OCI-LY1 (cell line): Measurements from ENCODE around the gene IFNGR1.

ENCODE experiments used
- H2AFZ ChIP-seq: fragments of 200-600 bp; sonication (generic), shearing (Covaris generic); 2 replicates; pipeline ENCODE4 v1.6.0; 2014; ENCODE audit warnings: antibody characterized with exemption, mild to moderate bottlenecking, low read length
- H3F3A ChIP-seq: fragments of 200-600 bp; sonication (generic), shearing (Covaris generic); 2 replicates; pipeline ENCODE4 v1.6.0; 2014; ENCODE audit warnings: mild to moderate bottlenecking, antibody characterized with exemption, low read length, moderate library complexity; ENCODE audit not compliant: insufficient read depth
- H3K27ac ChIP-seq: fragments of 200-600 bp; sonication (generic); 2 replicates; pipeline ENCODE4 v1.5.1; 2014; ENCODE audit warnings: low read length, mixed run types, mild to moderate bottlenecking, low read depth; ENCODE audit not compliant: poor library complexity, severe bottlenecking
- H3K27me3 ChIP-seq: fragments of 200-600 bp; sonication (generic); 2 replicates; pipeline ENCODE4 v1.6.0; 2014; ENCODE audit warnings: antibody characterized with exemption, mild to moderate bottlenecking, low read length, moderate library complexity; ENCODE audit not compliant: insufficient read depth
- H3K36me3 ChIP-seq: fragments of 200-600 bp; sonication (generic); 2 replicates; pipeline ENCODE4 v1.6.1; 2014; ENCODE audit warnings: mild to moderate bottlenecking, antibody characterized with exemption, low read length, moderate library complexity, mixed read lengths; ENCODE audit not compliant: insufficient read depth
- H3K4me1 ChIP-seq: fragments of 200-600 bp; sonication (generic); 2 replicates; pipeline ENCODE4 v1.5.1; 2014; ENCODE audit warnings: mild to moderate bottlenecking, low read length, moderate library complexity; ENCODE audit not compliant: insufficient read depth, severe bottlenecking
- H3K4me2 ChIP-seq: fragments of 200-600 bp; sonication (generic), shearing (Covaris generic); 2 replicates; pipeline ENCODE4 v1.6.1; 2014; ENCODE audit warnings: low read length
- H3K4me3 ChIP-seq: fragments of 200-600 bp; sonication (generic); 2 replicates; pipeline ENCODE4 v1.5.1; 2014; ENCODE audit warnings: low read length, low read depth, mild to moderate bottlenecking, mixed read lengths; ENCODE audit not compliant: poor library complexity, severe bottlenecking
- H3K79me2 ChIP-seq: fragments of 200-600 bp; shearing (Covaris generic); 2 replicates; pipeline ENCODE4 v1.6.1; 2016; ENCODE audit warnings: mixed run types, low read length, mixed read lengths; ENCODE audit not compliant: insufficient read depth
- H3K9ac ChIP-seq: fragments of 200-600 bp; sonication (generic), shearing (Covaris generic); 2 replicates; pipeline ENCODE4 v1.6.1; 2014; ENCODE audit warnings: mild to moderate bottlenecking, low read length, mixed read lengths
- H3K9me2 ChIP-seq: fragments of 200-600 bp; sonication (generic), shearing (Covaris generic); 2 replicates; pipeline ENCODE4 v1.6.1; 2014; ENCODE audit warnings: low read depth, mild to moderate bottlenecking, low read length, mixed read lengths
- H3K9me3 ChIP-seq: fragments of 200-600 bp; shearing (Covaris generic); 2 replicates; pipeline ENCODE4 v1.6.1; 2014; ENCODE audit warnings: low read length, mixed read lengths
- H4K20me1 ChIP-seq: fragments of 200-600 bp; sonication (generic), shearing (Covaris generic); 2 replicates; pipeline ENCODE4 v1.6.0; 2016; ENCODE audit warnings: mild to moderate bottlenecking, low read length; ENCODE audit not compliant: insufficient read depth
- EZH2 ChIP-seq: fragments of 200-600 bp; sonication (generic), shearing (Covaris generic); IDR thresholded peaks from 2 replicates; pipeline ENCODE4 v1.8.0; 2017; ENCODE audit warnings: borderline replicate concordance, mixed run types, mild to moderate bottlenecking, antibody characterized with exemption, low read length, moderate library complexity, mixed read lengths
- TF ChIP-seq, protein P1 (sequence below): fragments of 200-600 bp; sonication (generic), shearing (Covaris generic); IDR thresholded peaks from 2 replicates; pipeline ENCODE4 v1.5.1; 2017; ENCODE audit warnings: mild to moderate bottlenecking, antibody characterized with exemption, low read length, moderate library complexity, mixed read lengths

Gene IFNGR1

DNA sequence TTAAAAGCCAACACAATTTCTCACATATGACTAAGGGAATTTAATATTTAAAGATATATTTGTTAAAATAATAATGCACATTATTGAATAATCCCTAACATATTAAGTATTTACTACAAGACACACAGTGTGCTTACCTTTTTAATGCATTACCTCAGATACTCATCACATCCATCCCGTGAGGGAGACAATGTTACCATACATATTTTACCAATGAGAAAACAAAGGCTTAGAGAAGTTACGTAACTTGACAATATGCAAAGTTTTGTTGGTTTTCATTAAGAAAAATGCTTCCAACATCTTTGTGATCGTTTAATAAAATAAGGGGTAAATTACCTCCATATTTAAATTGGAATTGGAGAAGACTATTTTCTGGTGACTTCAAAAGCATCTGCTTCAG is 4.3 kb downstream of the IFNGR1 start:
- no peak overlapping the region for H3K27ac ChIP-seq
- H4K20me1 ChIP-seq: no peaks in the 10 kb centered on the region
- peaks cover 42% of the 10 kb centered on the region for H3K79me2 ChIP-seq
- peaks cover under 1% of the 10 kb centered on the region; the same call in 1 of the 2 replicates for H3K9me3 ChIP-seq
- H3F3A ChIP-seq: no peaks in the 10 kb centered on the region
- peaks cover 36% of the 10 kb centered on the region for H3K4me1 ChIP-seq
- H3K4me2 ChIP-seq: no peak overlapping the region
- TF ChIP-seq, protein P1, sequence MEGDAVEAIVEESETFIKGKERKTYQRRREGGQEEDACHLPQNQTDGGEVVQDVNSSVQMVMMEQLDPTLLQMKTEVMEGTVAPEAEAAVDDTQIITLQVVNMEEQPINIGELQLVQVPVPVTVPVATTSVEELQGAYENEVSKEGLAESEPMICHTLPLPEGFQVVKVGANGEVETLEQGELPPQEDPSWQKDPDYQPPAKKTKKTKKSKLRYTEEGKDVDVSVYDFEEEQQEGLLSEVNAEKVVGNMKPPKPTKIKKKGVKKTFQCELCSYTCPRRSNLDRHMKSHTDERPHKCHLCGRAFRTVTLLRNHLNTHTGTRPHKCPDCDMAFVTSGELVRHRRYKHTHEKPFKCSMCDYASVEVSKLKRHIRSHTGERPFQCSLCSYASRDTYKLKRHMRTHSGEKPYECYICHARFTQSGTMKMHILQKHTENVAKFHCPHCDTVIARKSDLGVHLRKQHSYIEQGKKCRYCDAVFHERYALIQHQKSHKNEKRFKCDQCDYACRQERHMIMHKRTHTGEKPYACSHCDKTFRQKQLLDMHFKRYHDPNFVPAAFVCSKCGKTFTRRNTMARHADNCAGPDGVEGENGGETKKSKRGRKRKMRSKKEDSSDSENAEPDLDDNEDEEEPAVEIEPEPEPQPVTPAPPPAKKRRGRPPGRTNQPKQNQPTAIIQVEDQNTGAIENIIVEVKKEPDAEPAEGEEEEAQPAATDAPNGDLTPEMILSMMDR: no peak
- TF ChIP-seq EZH2: no peak
- no peaks in the 10 kb centered on the region for H3K27me3 ChIP-seq
- H3K9me2 ChIP-seq: no peaks in the 10 kb centered on the region
- peaks cover 7% of the 10 kb centered on the region; the same call in 1 of the 2 replicates for H3K36me3 ChIP-seq
- no peak overlapping the region for H2AFZ ChIP-seq
- no peak overlapping the region for H3K4me3 ChIP-seq
- H3K9ac ChIP-seq: no peak overlapping the region

DNA sequence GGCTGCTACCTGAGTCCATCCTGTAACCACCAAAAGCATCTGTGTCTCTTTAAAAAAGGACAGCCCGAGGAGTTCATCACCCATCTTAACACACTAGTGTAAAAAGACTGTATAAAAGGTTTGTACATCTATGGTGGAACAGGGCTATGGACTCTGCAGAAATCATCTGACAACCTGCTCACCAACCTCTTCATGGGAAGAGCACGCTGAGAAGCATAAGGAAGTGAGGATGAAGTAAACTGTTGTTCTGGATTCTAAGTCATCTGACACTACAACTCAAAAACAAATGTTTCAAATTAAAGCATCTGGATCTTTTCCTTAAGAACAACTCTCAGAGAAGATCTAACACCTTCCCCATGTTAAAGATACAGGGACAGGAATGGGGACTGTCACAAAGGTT is 5.4 kb downstream of the IFNGR1 start:
- no peak overlapping the region for H3K4me3 ChIP-seq
- H3K27ac ChIP-seq: no peak overlapping the region
- TF ChIP-seq, protein P1: no peak
- TF ChIP-seq EZH2: no peak
- no peaks in the 10 kb centered on the region for H3K27me3 ChIP-seq
- no peak overlapping the region for H3K9ac ChIP-seq
- no peaks in the 10 kb centered on the region for H3F3A ChIP-seq
- no peaks in the 10 kb centered on the region for H3K9me2 ChIP-seq
- no peak overlapping the region for H2AFZ ChIP-seq
- H4K20me1 ChIP-seq: no peaks in the 10 kb centered on the region
- H3K36me3 ChIP-seq: peaks cover 10% of the 10 kb centered on the region; the same call in 1 of the 2 replicates
- H3K9me3 ChIP-seq: peaks cover 6% of the 10 kb centered on the region; the same call in 1 of the 2 replicates
- peaks cover 30% of the 10 kb centered on the region for H3K4me1 ChIP-seq
- H3K4me2 ChIP-seq: no peak overlapping the region
- H3K79me2 ChIP-seq: peaks cover 42% of the 10 kb centered on the region

DNA sequence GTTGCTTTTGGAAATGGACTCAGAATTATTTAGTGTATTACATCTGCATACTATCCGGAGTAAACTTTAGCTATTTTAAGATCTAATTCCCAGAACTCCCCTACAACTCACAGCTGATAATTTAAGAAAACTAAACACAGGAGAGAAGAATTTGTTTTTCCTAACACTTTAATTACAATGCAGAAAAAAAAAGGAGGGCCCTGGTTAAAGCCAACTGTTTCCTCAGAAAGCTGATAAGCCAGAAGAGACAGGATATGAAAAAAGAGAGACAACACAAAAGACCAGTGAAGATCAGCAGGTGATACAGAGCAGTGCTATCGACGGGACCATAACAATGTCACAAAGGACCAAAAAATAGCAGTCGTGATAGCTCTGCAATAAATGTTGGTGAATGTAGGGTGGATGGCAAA is 5.8 kb downstream of the IFNGR1 start:
- Histone ChIP-seq H4K20me1 (no peaks in the 10 kb centered on the region), H3K9ac (no peak overlapping the region), H3K9me2 (no peaks in the 10 kb centered on the region), H3K9me3 (peaks cover 7% of the 10 kb centered on the region; the same call in 1 of the 2 replicates), H3K36me3 (peaks cover 10% of the 10 kb centered on the region; the same call in 1 of the 2 replicates), H3K79me2 (peaks cover 42% of the 10 kb centered on the region), H3F3A (no peaks in the 10 kb centered on the region), H3K4me2 (no peak overlapping the region), H3K4me1 (peaks cover 29% of the 10 kb centered on the region), H3K27me3 (no peaks in the 10 kb centered on the region), H3K4me3 (no peak overlapping the region), H3K27ac (no peak overlapping the region), H2AFZ (no peak overlapping the region)
- TF ChIP-seq, protein P1: no peak
- TF ChIP-seq EZH2: no peak
